Suprapubic skin (tissue), 3 donors: ENCODE data around the gene SLC9C2.

ENCODE experiments used
- CTCF ChIP-seq, 2 donors: fragments of 200-600 bp in 1 of 2; fragments of 450-650 bp in 1 of 2; sonication (generic) in 1 of 2; IDR thresholded peaks; one replicate each; pipeline ENCODE4 v1.5.1; 2016 to 2019; ENCODE audit warnings: antibody characterized with exemption in 2 of 2, mild to moderate bottlenecking in 1 of 2, moderate library complexity in 1 of 2
- EP300 ChIP-seq: sonication (generic); formaldehyde crosslinking; IDR thresholded peaks from one replicate; pipeline ENCODE4 v1.6.1; 2017; ENCODE audit warnings: antibody characterized with exemption
- POLR2A ChIP-seq, 2 donors: fragments of 450-650 bp; IDR thresholded peaks; one replicate each; pipeline ENCODE4 v1.6.1; 2017; ENCODE audit warnings: antibody characterized with exemption in 2 of 2, mild to moderate bottlenecking in 2 of 2, moderate library complexity in 2 of 2

GRCh38 chr1:173484276-173484675, 118.6 kb downstream of the SLC9C2 start:
- TF ChIP-seq POLR2A (IDR thresholded peaks at IDR 0.05) (no peak), EP300 (no peak), CTCF (IDR thresholded peaks at IDR 0.05) (no peak)
